ENCODE data around the gene ACP7. TPM values are rescaled to one million over a fixed set of nuclear protein-coding genes. Genes with fewer than 3 reads are reported as not detected.
"Not testable (repeated sequence)": the region's sequence is repeated elsewhere in the genome, so short reads cannot be mapped to it uniquely, and the experiment has no call there.

The ACP7 gene
- total RNA-seq, 1 donor from 2014 or later = not detected

GRCh38 chr19:39082745-39083598 lies 1.2 kb upstream of the ACP7 start:
- H3K36me3 Mint-ChIP-seq (ENCODE audit: low read depth) = no peaks in the 10 kb centered on the region
- DNase-seq (ENCODE audit: low spot score) = no peak
- intact Hi-C loops (cut with micrococcal nuclease) = no loop called here
- no peak overlapping the region for H3K27ac Mint-ChIP-seq
- no peaks in the 10 kb centered on the region for H3K9me3 Mint-ChIP-seq
- H3K27me3 Mint-ChIP-seq (ENCODE audit: insufficient read depth) = peaks cover 52% of the 10 kb centered on the region
- no peak overlapping the region for H3K4me3 Mint-ChIP-seq
- peaks cover 7% of the 10 kb centered on the region for H3K4me1 Mint-ChIP-seq (ENCODE audit: low read depth)

GRCh38 chr19:39083599-39083982 lies 577 bp upstream of the ACP7 start:
- Mint-ChIP-seq H3K4me1 (ENCODE audit: low read depth) (peaks cover 7% of the 10 kb centered on the region), H3K27me3 (ENCODE audit: insufficient read depth) (peaks cover 52% of the 10 kb centered on the region), H3K4me3 (peak overlapping the region; percentile 45), H3K27ac (no peak overlapping the region), H3K9me3 (no peaks in the 10 kb centered on the region), H3K36me3 (ENCODE audit: low read depth) (no peaks in the 10 kb centered on the region)
- DNase-seq (ENCODE audit: low spot score) = no peak
- intact Hi-C loops (cut with micrococcal nuclease) = no loop called here

GRCh38 chr19:39084732-39085080 lies 538 bp downstream of the ACP7 start:
- Mint-ChIP-seq H3K9me3 (no peaks in the 10 kb centered on the region), H3K4me1 (ENCODE audit: low read depth) (peaks cover 7% of the 10 kb centered on the region), H3K4me3 (no peak overlapping the region), H3K27me3 (ENCODE audit: insufficient read depth) (peaks cover 52% of the 10 kb centered on the region), H3K27ac (no peak overlapping the region), H3K36me3 (ENCODE audit: low read depth) (no peaks in the 10 kb centered on the region)
- no peak for DNase-seq (ENCODE audit: low spot score)
- intact Hi-C loops (cut with micrococcal nuclease) = no loop called here

- intact Hi-C loops (cut with micrococcal nuclease) = no loop called here
- H3K4me3 Mint-ChIP-seq = no peak overlapping the region
- H3K4me1 Mint-ChIP-seq (ENCODE audit: low read depth) = peaks cover 7% of the 10 kb centered on the region
- peaks cover 52% of the 10 kb centered on the region for H3K27me3 Mint-ChIP-seq (ENCODE audit: insufficient read depth)
- no peaks in the 10 kb centered on the region for H3K9me3 Mint-ChIP-seq
- no peak overlapping the region for H3K27ac Mint-ChIP-seq
- no peaks in the 10 kb centered on the region for H3K36me3 Mint-ChIP-seq (ENCODE audit: low read depth)
- no peak for DNase-seq (ENCODE audit: low spot score)
Measured at GRCh38 chr19:39085392-39085791, 1.2 kb downstream of the ACP7 start.

- peaks cover 7% of the 10 kb centered on the region for H3K4me1 Mint-ChIP-seq (ENCODE audit: low read depth)
- no peaks in the 10 kb centered on the region for H3K9me3 Mint-ChIP-seq
- H3K27me3 Mint-ChIP-seq (ENCODE audit: insufficient read depth) = peaks cover 46% of the 10 kb centered on the region
- no peak for DNase-seq (ENCODE audit: low spot score)
- H3K27ac Mint-ChIP-seq = no peak overlapping the region
- intact Hi-C loops (cut with micrococcal nuclease) = no loop called here
- H3K36me3 Mint-ChIP-seq (ENCODE audit: low read depth) = no peaks in the 10 kb centered on the region
- H3K4me3 Mint-ChIP-seq = no peak overlapping the region
Measured at GRCh38 chr19:39086386-39086785, 2.2 kb downstream of the ACP7 start.

- no peak overlapping the region for H3K27ac Mint-ChIP-seq
- intact Hi-C loops (cut with micrococcal nuclease) = no loop called here
- no peak for DNase-seq (ENCODE audit: low spot score)
- H3K4me3 Mint-ChIP-seq = no peak overlapping the region
- H3K36me3 Mint-ChIP-seq (ENCODE audit: low read depth) = no peaks in the 10 kb centered on the region
- peaks cover 7% of the 10 kb centered on the region for H3K4me1 Mint-ChIP-seq (ENCODE audit: low read depth)
- peaks cover 38% of the 10 kb centered on the region for H3K27me3 Mint-ChIP-seq (ENCODE audit: insufficient read depth)
- H3K9me3 Mint-ChIP-seq = no peaks in the 10 kb centered on the region
Measured at GRCh38 chr19:39087907-39088686, 3.9 kb downstream of the ACP7 start.

- DNase-seq (ENCODE audit: low spot score); H3K27ac Mint-ChIP-seq; H3K4me1 Mint-ChIP-seq (ENCODE audit: low read depth); H3K36me3 Mint-ChIP-seq (ENCODE audit: low read depth); H3K9me3 Mint-ChIP-seq; H3K4me3 Mint-ChIP-seq: not testable (repeated sequence)
- intact Hi-C loops (cut with micrococcal nuclease) = loop anchor here (10.0 kb wide), 1 partner anchor 125 kb away; no protein-coding TSS in a partner anchor
- H3K27me3 Mint-ChIP-seq (ENCODE audit: insufficient read depth) = peaks cover 23% of the 10 kb centered on the region
Measured at GRCh38 chr19:39090016-39090415, 5.8 kb downstream of the ACP7 start.

GRCh38 chr19:39090881-39091280 lies 6.7 kb downstream of the ACP7 start:
- Mint-ChIP-seq H3K36me3 (ENCODE audit: low read depth) (no peaks in the 10 kb centered on the region), H3K27ac (no peak overlapping the region), H3K4me3 (no peak overlapping the region), H3K9me3 (no peaks in the 10 kb centered on the region), H3K27me3 (ENCODE audit: insufficient read depth) (peaks cover 14% of the 10 kb centered on the region), H3K4me1 (ENCODE audit: low read depth) (peaks cover 7% of the 10 kb centered on the region)
- no peak for DNase-seq (ENCODE audit: low spot score)
- intact Hi-C loops (cut with micrococcal nuclease) = loop anchor here (10.0 kb wide), 1 partner anchor 126 kb away; no protein-coding TSS in a partner anchor

GRCh38 chr19:39095799-39096540 lies 11.8 kb downstream of the ACP7 start:
- not testable (repeated sequence) for H3K27me3 Mint-ChIP-seq (ENCODE audit: insufficient read depth); H3K4me1 Mint-ChIP-seq (ENCODE audit: low read depth); DNase-seq (ENCODE audit: low spot score); H3K4me3 Mint-ChIP-seq; H3K9me3 Mint-ChIP-seq; H3K36me3 Mint-ChIP-seq (ENCODE audit: low read depth); H3K27ac Mint-ChIP-seq
- intact Hi-C loops (cut with micrococcal nuclease) = loop anchor here (10.0 kb wide), 1 partner anchor 131 kb away; no protein-coding TSS in a partner anchor

- Mint-ChIP-seq H3K4me3 (no peak overlapping the region), H3K27me3 (ENCODE audit: insufficient read depth) (peaks cover 8% of the 10 kb centered on the region), H3K36me3 (ENCODE audit: low read depth) (no peaks in the 10 kb centered on the region), H3K9me3 (no peaks in the 10 kb centered on the region), H3K27ac (no peak overlapping the region), H3K4me1 (ENCODE audit: low read depth) (peaks cover 7% of the 10 kb centered on the region)
- intact Hi-C loops (cut with micrococcal nuclease) = loop anchor here (10.0 kb wide), 1 partner anchor 132 kb away; no protein-coding TSS in a partner anchor
- DNase-seq (ENCODE audit: low spot score) = no peak
Measured at GRCh38 chr19:39097299-39097698, 13.1 kb downstream of the ACP7 start.

GRCh38 chr19:39097721-39098120 lies 13.6 kb downstream of the ACP7 start:
- no peak overlapping the region for H3K27ac Mint-ChIP-seq
- intact Hi-C loops (cut with micrococcal nuclease) = loop anchor here (10.0 kb wide), 1 partner anchor 133 kb away; no protein-coding TSS in a partner anchor
- H3K4me3 Mint-ChIP-seq = no peak overlapping the region
- no peaks in the 10 kb centered on the region for H3K36me3 Mint-ChIP-seq (ENCODE audit: low read depth)
- H3K27me3 Mint-ChIP-seq (ENCODE audit: insufficient read depth) = peaks cover 8% of the 10 kb centered on the region
- no peak for DNase-seq (ENCODE audit: low spot score)
- no peaks in the 10 kb centered on the region for H3K9me3 Mint-ChIP-seq
- peaks cover 7% of the 10 kb centered on the region for H3K4me1 Mint-ChIP-seq (ENCODE audit: low read depth)

- intact Hi-C loops (cut with micrococcal nuclease) = loop anchor here (10.0 kb wide), 1 partner anchor 134 kb away; no protein-coding TSS in a partner anchor
- no peak for DNase-seq (ENCODE audit: low spot score)
- Mint-ChIP-seq H3K27ac (no peak overlapping the region), H3K27me3 (ENCODE audit: insufficient read depth) (peaks cover 8% of the 10 kb centered on the region), H3K4me1 (ENCODE audit: low read depth) (peaks cover 5% of the 10 kb centered on the region), H3K4me3 (no peak overlapping the region), H3K36me3 (ENCODE audit: low read depth) (no peaks in the 10 kb centered on the region), H3K9me3 (no peaks in the 10 kb centered on the region)
Measured at GRCh38 chr19:39098365-39099269, 14.4 kb downstream of the ACP7 start.

All from activated T-helper 1 cell treated with anti-CD3 and anti-CD28 coated beads, Interleukin-12 subunit alpha, Interleukin-12 subunit beta, Interleukin-2, Interleukin-4 antibody, amounts not matched to agents 30 ng/mL and 10 ng/mL and 1 ng/mL, durations not matched to agents 14 hours and 24 hours and 36 hours (primary cell).